ENCODE data around the gene C4orf50.
"Not testable (repeated sequence)": the region's sequence is repeated elsewhere in the genome, so short reads cannot be mapped to it uniquely, and the experiment has no call there.

Gene C4orf50

GRCh38 chr4:5964030-5964429 lies 54.2 kb downstream of the C4orf50 start:
- DNase-seq = no peak

GRCh38 chr4:5963611-5964010 lies 54.6 kb downstream of the C4orf50 start:
- DNase-seq = peak; percentile 54

DNA sequence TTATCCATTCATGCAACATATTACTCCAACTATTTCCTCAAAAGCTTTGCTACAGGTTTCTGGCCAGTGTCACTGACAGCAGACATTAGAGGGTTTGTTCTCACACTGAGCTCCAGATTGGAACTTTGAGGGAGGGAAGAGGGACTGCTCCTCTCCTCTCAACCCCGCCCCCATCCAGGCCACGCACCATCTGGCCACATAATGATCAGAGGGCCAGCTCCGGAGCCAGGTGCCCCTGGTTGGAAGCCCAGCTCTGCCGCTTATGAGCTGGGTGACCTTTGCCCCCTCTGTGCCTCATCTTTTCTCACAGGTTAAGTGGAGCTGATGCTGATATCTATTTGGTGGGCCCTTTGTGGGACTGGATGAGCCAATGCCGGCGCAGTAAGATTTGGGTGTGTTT lies 55.8 kb downstream of the C4orf50 start:
- DNase-seq = peak; percentile 56

GRCh38 chr4:5960252-5960880 lies 57.9 kb downstream of the C4orf50 start:
- no peak for DNase-seq

DNA sequence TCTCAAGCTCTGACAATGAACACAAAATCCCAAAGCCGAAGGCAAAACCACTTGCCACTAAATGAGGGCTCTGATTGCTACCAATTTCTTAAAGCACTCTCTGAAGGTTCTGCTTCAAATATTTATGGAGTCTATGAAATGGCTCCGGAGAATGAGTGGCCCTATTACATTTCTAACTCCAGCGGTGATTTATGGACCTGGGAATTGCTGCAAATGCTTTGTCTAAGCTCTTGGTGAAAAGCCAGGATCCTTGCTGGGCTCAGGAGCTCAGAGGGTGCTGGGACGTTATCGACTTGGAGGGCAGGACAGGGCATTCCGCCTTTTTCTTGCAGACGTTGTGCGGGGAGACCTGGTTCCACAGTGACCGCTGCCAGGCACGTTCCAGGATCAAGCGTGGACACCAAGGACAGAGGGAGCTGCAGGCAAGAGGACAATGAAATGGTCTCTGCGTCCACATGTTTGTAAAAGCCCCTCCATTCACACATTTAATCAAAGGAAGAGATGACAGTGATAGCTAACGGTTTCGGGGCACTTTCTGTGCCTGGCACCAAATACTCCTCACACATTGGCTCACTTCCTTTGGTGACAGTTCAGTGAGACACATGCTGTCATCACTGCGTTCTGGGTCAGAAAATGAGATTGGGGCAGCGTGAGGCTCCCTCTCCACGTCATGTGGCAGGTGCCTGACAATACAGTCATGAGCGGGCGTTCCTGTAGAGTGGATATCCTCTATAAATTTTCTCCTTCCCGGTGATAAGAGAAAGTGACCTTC lies 58.8 kb downstream of the C4orf50 start:
- no peak for DNase-seq

- DNase-seq = no peak
Observed at GRCh38 chr4:5958199-5958735, 60.0 kb downstream of the C4orf50 start.

- DNase-seq = peak; percentile 55
Observed at GRCh38 chr4:5957076-5957475, 61.2 kb downstream of the C4orf50 start.

GRCh38 chr4:5956285-5957021 lies 61.8 kb downstream of the C4orf50 start:
- peak; percentile 99 for DNase-seq

DNA sequence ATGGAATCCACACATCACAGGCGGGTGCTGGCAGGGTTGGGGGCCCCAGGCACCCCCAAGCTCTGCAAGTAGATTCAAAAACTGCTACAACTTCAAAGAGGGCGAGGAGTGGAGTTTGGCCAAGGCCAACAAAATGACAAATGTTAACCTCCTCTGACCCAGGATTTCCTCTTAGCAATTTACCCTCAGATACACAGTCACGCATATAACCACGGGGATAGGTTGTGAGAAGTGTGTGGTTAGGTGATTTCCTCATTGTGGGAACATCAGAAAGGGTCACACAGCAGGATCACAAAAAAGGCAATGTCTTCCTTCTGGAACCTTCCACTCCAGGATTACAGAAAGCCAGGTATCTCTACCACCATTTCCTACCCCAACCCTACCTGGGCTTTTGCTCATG lies 62.4 kb downstream of the C4orf50 start:
- DNase-seq = peak; percentile 88

GRCh38 chr4:5955201-5955821 lies 62.9 kb downstream of the C4orf50 start:
- peak; percentile 99 for DNase-seq

DNA sequence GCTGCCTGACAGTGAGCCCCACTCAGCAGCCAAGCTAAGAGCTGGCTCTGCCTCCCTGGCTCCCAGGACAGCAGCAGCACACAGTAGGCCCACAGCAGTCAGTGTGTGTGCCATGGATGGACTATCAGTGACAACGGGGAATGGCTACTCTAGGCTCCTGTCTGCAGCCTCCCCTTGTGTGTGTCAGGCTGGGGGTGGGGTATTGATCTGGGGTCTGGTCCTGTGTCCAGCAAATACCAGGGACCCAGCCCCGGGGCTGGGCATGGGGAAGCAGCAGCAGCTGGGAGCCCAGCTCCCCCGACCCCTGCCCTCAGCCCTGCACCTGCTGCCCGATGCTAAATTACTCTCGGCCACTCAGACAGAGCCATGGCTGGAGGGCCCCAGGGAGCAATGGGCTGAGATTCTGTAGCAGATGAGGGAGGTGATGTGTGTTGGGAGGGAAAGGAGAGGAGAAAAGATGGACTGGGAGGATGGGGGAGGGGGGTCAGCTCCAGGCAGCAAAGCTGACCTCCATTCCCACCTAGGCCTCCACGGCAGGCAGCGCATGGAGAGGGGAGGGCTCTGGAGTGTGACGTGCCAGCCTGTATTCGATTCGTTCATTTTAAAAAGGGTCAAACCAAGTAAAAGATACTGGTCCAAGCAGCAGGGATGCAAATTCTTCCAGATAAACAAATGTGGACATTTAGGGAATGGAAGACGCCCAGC lies 64.0 kb downstream of the C4orf50 start:
- DNase-seq = no peak

- DNase-seq = peak; percentile 31
Observed at GRCh38 chr4:5952975-5953951, 65.0 kb downstream of the C4orf50 start.

- no peak for DNase-seq
Observed at GRCh38 chr4:5952286-5952974, 65.8 kb downstream of the C4orf50 start.

- DNase-seq = not testable (repeated sequence)
Observed at GRCh38 chr4:5946653-5947052, 71.6 kb downstream of the C4orf50 start.

GRCh38 chr4:5945936-5946335 lies 72.3 kb downstream of the C4orf50 start:
- no peak for DNase-seq

GRCh38 chr4:5945171-5945570 lies 73.1 kb downstream of the C4orf50 start:
- no peak for DNase-seq

GRCh38 chr4:5943561-5943960 lies 74.7 kb downstream of the C4orf50 start:
- DNase-seq = no peak

DNA sequence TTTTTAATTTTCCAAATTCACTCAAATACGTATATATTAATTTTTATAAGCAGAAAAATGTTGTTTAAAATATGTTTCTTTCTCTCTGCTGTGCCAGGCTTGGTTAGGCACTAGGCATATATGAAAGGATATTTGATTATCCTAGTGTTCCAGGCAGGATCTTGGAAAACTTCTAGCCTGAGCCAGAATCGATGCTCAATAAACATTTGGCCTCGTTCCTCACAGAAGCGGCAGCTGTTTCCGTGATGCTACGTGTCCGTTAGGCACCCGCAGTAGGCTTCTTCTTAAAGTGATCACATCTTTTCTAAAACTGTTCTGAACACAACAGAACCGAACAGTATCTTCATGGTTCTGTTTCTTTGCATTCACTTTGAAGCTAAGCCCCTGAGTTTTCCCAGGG lies 75.3 kb downstream of the C4orf50 start:
- DNase-seq = no peak

DNA sequence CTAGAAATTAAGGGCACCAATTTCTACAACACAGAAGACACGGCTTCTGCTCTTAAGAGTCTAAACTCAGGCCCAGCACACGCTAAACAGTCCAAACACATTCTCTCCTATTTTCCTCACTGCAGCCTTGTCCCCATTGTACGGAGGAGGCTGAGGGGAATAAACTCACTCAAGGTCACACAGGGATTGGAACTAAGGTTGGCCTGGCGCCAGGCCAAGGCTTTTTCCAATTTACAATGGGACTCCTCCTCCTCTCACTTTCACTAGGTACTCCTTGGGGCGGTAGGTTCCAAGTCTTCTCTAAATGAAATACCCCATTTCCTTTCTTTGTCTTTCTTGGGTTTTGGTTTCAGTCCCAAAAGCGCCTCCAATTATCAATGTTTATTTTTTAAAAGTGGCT lies 76.6 kb downstream of the C4orf50 start:
- no peak for DNase-seq

DNA sequence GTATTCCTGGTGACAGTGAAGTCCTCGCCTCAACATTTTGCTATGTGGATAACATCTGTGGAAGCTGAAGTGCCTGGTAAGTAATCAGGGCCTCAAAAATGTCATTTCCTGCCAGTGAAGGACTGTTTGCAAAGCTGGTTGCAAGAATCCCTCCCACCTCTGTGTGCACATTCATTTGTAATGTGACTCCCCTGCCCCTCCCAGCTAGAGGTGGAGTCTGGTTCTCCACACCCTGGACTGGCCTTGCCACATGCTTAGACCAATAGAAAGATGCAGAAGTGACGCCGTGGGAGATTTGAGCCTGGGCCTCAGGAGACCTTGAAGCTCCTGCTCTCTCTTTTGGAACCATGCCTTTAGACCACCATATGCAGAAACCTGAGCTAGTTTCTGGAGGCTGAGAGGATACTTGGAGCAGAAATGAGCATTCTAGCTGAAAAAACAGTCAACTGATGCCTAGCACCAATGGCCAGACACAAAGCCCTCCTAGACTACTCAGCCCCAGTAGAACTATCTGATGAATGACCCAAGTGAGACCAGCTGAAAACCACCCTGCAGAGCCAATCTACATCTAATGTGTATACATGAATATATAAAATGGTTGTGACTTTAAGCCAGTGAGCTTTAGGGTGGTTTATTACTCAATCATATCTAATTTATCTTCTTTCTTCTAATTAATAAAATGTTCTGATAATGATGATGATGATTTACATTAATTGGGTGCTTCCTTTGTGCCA lies 77.6 kb downstream of the C4orf50 start:
- peak; percentile 99 for DNase-seq

Data from DMS53 (cell line).